Erythroblast (primary cell): Measurements from ENCODE around the gene MPRIP.
"Not testable (repeated sequence)": the region's sequence is repeated elsewhere in the genome, so short reads cannot be mapped to it uniquely, and the experiment has no call there.

Experiments
- DNase-seq, 2 experiments: peaks; one replicate each; lab custom pipeline; 2025; lab: John Stamatoyannopoulos, UW
- GATA1 ChIP-seq: IDR thresholded peaks from 2 replicates; pipeline ENCODE4 v1.6.1; 2011; ENCODE audit warnings: low read depth, mild to moderate bottlenecking, control low read depth, low read length, moderate library complexity
- POLR2A ChIP-seq: IDR thresholded peaks from 2 replicates; pipeline ENCODE4 v1.6.1; 2011; ENCODE audit warnings: mild to moderate bottlenecking, low read length

Gene MPRIP

GRCh38 chr17:17127156-17127555, 84.9 kb downstream of the MPRIP start:
- DNase-seq = no peak

GRCh38 chr17:17127730-17128291, 85.6 kb downstream of the MPRIP start:
- TF ChIP-seq POLR2A (no peak), GATA1 (no peak)
- no peak for DNase-seq

More at GRCh38 chr17:17127156-17127555, 84.9 kb downstream of the MPRIP start:
- no peak for TF ChIP-seq GATA1
- no peak for TF ChIP-seq POLR2A

- no peak for DNase-seq
- TF ChIP-seq POLR2A = no peak
- no peak for TF ChIP-seq GATA1
Measured at GRCh38 chr17:17128476-17129075, 86.3 kb downstream of the MPRIP start.

GRCh38 chr17:17129466-17129865, 87.2 kb downstream of the MPRIP start:
- TF ChIP-seq GATA1 = no peak
- TF ChIP-seq POLR2A = no peak

GRCh38 chr17:17130077-17130844, 88.0 kb downstream of the MPRIP start:
- TF ChIP-seq GATA1 (no peak), POLR2A (no peak)
- peak in 1 of 2 experiments; percentile 40 for DNase-seq

More at GRCh38 chr17:17129466-17129865, 87.2 kb downstream of the MPRIP start:
- no peak for DNase-seq

- TF ChIP-seq POLR2A = no peak
- TF ChIP-seq GATA1 = no peak
- DNase-seq = no peak
Measured at GRCh38 chr17:17131839-17132238, 89.6 kb downstream of the MPRIP start.

GRCh38 chr17:17132746-17133145, 90.5 kb downstream of the MPRIP start:
- no peak for TF ChIP-seq POLR2A
- TF ChIP-seq GATA1 = no peak
- DNase-seq = no peak

- TF ChIP-seq GATA1 (no peak), POLR2A (no peak)
- DNase-seq = no peak
Measured at GRCh38 chr17:17134051-17134956, 92.0 kb downstream of the MPRIP start.

GRCh38 chr17:17134957-17135333, 92.7 kb downstream of the MPRIP start:
- TF ChIP-seq POLR2A (no peak), GATA1 (no peak)
- no peak for DNase-seq

- DNase-seq = not testable (repeated sequence)
Measured at GRCh38 chr17:17136221-17136620, 94.0 kb downstream of the MPRIP start.

- TF ChIP-seq POLR2A (no peak), GATA1 (no peak)
- no peak for DNase-seq
Measured at GRCh38 chr17:17137731-17138585, 95.7 kb downstream of the MPRIP start.

- DNase-seq = no peak
- TF ChIP-seq GATA1 = no peak
- TF ChIP-seq POLR2A = no peak
Measured at GRCh38 chr17:17139972-17140589, 97.8 kb downstream of the MPRIP start.

GRCh38 chr17:17140590-17140980, 98.3 kb downstream of the MPRIP start:
- DNase-seq = no peak
- TF ChIP-seq GATA1 (no peak), POLR2A (no peak)
